Spleen (tissue), 11 donors: ENCODE results near the gene CARHSP1. TPM values are rescaled to one million over a fixed set of nuclear protein-coding genes. Genes with fewer than 3 reads are reported as not detected.
"Not testable (repeated sequence)": the region's sequence is repeated elsewhere in the genome, so short reads cannot be mapped to it uniquely, and the experiment has no call there.

Source experiments
- DNase-seq: peaks from one replicate; pipeline ENCODE4 v3.0.0-alpha.2; 2020
- H3K27ac ChIP-seq, 8 donors: fragments of 200-600 bp; sonication (generic) in 7 of 8; 1 replicate in 4 of 8; 2 replicates in 4 of 8; pipeline versions ENCODE4 v1.5.0 to v1.8.0; 2016 to 2021; ENCODE audit warnings: inconsistent platforms in 4 of 8, mild to moderate bottlenecking in 4 of 8, moderate library complexity in 1 of 8
- H3K27me3 ChIP-seq, 7 donors: fragments of 200-600 bp; sonication (generic) in 6 of 7; replicated peaks in 1 of 7; 1 replicate in 4 of 7; 2 replicates in 3 of 7; pipeline versions ENCODE4 v1.5.0 to v1.8.0; 2016 to 2021; ENCODE audit warnings: inconsistent platforms in 3 of 7, mild to moderate bottlenecking in 1 of 7
- H3K36me3 ChIP-seq, 6 donors: fragments of 200-600 bp; sonication (generic) in 5 of 6; 1 replicate in 4 of 6; 2 replicates in 2 of 6; pipeline versions ENCODE4 v1.5.0 to v1.8.0; 2016 to 2021; ENCODE audit warnings: inconsistent platforms in 2 of 6
- H3K4me1 ChIP-seq, 6 donors: fragments of 200-600 bp; sonication (generic) in 5 of 6; 1 replicate in 3 of 6; 2 replicates in 3 of 6; pipeline versions ENCODE4 v1.5.0 to v1.8.0; 2016 to 2021; ENCODE audit warnings: inconsistent platforms in 3 of 6
- H3K4me3 ChIP-seq, 8 donors: fragments of 200-600 bp; sonication (generic) in 7 of 8; 1 replicate in 4 of 8; 2 replicates in 4 of 8; pipeline versions ENCODE4 v1.5.0 to v1.8.0; 2016 to 2021; ENCODE audit warnings: inconsistent platforms in 4 of 8, mild to moderate bottlenecking in 4 of 8, moderate library complexity in 2 of 8
- H3K9me3 ChIP-seq, 8 donors: fragments of 200-600 bp; sonication (generic) in 7 of 8; 1 replicate in 4 of 8; 2 replicates in 4 of 8; pipeline versions ENCODE4 v1.5.0 to v1.8.0; 2016 to 2021; ENCODE audit warnings: inconsistent platforms in 4 of 8
- POLR2A ChIP-seq, 3 donors: fragments of 450-650 bp; IDR thresholded peaks; one replicate each; pipeline ENCODE4 v1.5.1; 2017; ENCODE audit warnings: antibody characterized with exemption in 3 of 3, mild to moderate bottlenecking in 1 of 3
- POLR2AphosphoS5 ChIP-seq, 3 donors: sonication (generic); formaldehyde crosslinking; IDR thresholded peaks; one replicate each; pipeline ENCODE4 v1.5.1; 2017; ENCODE audit warnings: antibody characterized with exemption in 3 of 3
- WGBS, 5 donors: extraction: QIAGEN DNeasy Blood & Tissue Kit in 3 of 5; methylation state at CpG; one replicate each; pipeline versions ENCODE4 v1.1.5 to v1.1.7; 2013 to 2018; 5-methylcytosine and 5-hydroxymethylcytosine counted together
- intact Hi-C: fragments of 100-400 bp; cut with DNase I; formaldehyde crosslinking; loops from one replicate; pipeline ENCODE4 v1.15.0; 2023; ENCODE audit warnings: low total_unique reads
- polyA plus RNA-seq, 3 donors: library from polyadenylated mRNA; stranded (reverse); fragments of 200-250 nt; gene quantifications; one replicate each; pipeline ENCODE4 v1.2.1, GENCODE V29; 2013
- total RNA-seq, 7 donors: library from RNA; depleted of rRNA in 3 of 7; stranded (reverse); fragments of >200 nt in 3 of 7; fragmentation: NEBNext Ultra II Directional in 4 of 7; extraction: Animal tissue kit (Norgen Biotek cat#: 25700) in 4 of 7; gene quantifications; one replicate each; pipeline versions ENCODE4 v1.1.0 to v1.2.1, GENCODE V29; 2016 to 2021
- TF ChIP-seq, protein P1 (sequence below), 11 experiments: fragments of 200-600 bp in 7 of 11; fragments of 450-650 bp in 4 of 11; sonication (generic) in 4 of 11; IDR thresholded peaks in 8 of 11; conservative IDR thresholded peaks in 3 of 11; 1 replicate in 7 of 11; 2 replicates in 4 of 11; pipeline versions ENCODE4 v1.4.0 to v1.8.0; 2016 to 2021; ENCODE audit warnings: antibody characterized with exemption in 11 of 11, inconsistent platforms in 4 of 11, mild to moderate bottlenecking in 1 of 11
- donor health status: healthy with polysubstance abuse.
- donor health status: DM: no; HTN: no; CAD: no; lungs with moderate emphysema.
- donor health status: DM: no; HTN: no; CAD: no.
- donor health status: Bipolar disorder and iron deficiency.
- donor health status: healthy.
- donor health status: DM: no; HTN: no; CAD: no.
- donor health status: DM: yes; HTN: yes; CAD: no.

CARHSP1 gene
- total and polyA plus RNA-seq, 10 donors: 42.6 to 98.0 (median 55.7) TPM

DNA sequence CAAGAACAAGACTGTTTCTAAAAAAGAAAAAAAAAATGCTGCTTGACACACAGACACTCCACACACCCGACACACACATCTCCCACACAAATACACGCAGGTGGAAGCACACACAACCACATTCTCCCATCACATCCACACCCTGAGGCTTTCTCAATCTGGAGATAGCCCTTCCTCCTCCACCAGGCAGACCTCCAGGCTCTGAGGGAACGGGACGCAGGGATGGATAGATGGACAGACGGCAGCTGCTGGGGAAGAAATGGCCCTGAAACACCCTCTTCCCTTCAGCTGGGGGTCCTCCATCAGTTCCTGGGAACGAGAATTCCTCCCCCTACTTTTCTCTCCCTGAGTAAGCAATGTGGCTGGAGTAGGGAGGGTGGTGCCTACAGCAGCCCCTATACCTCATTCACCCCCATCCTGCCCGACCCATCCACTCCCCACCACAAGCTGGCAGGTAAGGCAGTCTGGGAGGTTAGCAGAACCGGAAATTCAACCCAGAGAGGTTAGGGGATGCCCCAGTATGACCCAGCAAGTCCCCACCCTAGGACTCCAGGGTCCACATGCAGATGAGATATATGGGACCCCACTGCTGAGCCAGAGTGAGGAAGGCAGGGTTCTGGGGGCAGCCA is 9.2 kb upstream of the CARHSP1 start:
- Histone ChIP-seq H3K9me3 (no peaks in the 10 kb centered on the region), H3K36me3 (no peaks in the 10 kb centered on the region), H3K4me3 (no peak overlapping the region), H3K27ac (no peak overlapping the region), H3K4me1 (peaks cover 0 to 16% (median 6%) of the 10 kb centered on the region in 6 donors), H3K27me3 (peaks cover 0 to 12% (median 0%) of the 10 kb centered on the region in 7 donors)
- 62 to 76% (median 69%) methylated on average over 8 of the region's 8 CpGs for WGBS, 5 donors
- TF ChIP-seq POLR2A (IDR thresholded peaks at IDR 0.05): no peak
- TF ChIP-seq POLR2AphosphoS5 (IDR thresholded peaks at IDR 0.05): no peak
- TF ChIP-seq, protein P1, sequence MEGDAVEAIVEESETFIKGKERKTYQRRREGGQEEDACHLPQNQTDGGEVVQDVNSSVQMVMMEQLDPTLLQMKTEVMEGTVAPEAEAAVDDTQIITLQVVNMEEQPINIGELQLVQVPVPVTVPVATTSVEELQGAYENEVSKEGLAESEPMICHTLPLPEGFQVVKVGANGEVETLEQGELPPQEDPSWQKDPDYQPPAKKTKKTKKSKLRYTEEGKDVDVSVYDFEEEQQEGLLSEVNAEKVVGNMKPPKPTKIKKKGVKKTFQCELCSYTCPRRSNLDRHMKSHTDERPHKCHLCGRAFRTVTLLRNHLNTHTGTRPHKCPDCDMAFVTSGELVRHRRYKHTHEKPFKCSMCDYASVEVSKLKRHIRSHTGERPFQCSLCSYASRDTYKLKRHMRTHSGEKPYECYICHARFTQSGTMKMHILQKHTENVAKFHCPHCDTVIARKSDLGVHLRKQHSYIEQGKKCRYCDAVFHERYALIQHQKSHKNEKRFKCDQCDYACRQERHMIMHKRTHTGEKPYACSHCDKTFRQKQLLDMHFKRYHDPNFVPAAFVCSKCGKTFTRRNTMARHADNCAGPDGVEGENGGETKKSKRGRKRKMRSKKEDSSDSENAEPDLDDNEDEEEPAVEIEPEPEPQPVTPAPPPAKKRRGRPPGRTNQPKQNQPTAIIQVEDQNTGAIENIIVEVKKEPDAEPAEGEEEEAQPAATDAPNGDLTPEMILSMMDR (IDR thresholded peaks at IDR 0.05 in 8 of 11, conservative IDR thresholded peaks at IDR 0.05 in 3 of 11): no peak
- intact Hi-C loops: no loop called here
- no peak for DNase-seq

DNA sequence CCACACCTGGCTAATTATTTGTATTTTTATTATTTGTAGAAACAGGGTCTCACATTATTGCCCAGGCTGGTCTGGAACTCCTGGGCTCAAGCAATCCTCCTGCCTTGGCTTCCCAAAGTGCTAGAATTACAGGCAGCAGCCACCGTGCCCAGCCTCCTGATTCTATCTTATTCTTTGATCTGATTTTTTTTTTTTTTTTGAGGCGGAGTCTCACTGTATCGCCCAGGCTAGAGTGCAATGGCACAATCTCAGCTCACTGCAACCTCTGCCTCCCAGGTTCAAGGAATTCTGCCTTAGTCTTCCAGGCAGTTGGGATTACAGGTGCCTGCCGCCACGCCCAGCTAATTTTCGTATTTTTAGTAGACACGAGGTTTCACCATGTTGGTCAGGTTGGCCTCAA is 6.5 kb upstream of the CARHSP1 start:
- 73 to 85% (median 76%) methylated on average over 7 of the region's 7 CpGs for WGBS, 5 donors
- intact Hi-C loops: not testable (repeated sequence)

DNA sequence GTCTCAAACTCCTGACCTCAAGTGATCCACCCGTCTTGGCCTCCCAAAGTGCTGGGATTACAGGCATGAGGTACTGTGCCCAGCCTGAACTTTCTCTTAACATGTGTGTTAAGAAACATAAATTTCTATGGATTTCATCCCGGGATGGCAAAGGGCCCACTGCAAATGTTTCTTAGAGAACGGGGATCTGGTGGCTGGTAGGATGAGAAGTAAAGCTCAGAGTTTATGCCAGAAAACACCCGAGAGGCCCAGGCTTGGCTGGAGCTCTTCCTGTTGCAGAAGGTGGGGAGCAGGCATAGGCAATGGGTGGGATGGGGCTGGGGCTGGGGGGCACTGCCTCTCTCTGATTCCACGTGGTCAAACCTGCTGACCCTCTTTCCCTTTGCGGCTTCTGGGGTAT is 5.6 kb upstream of the CARHSP1 start:
- H3K36me3 ChIP-seq: no peaks in the 10 kb centered on the region
- no peaks in the 10 kb centered on the region for H3K9me3 ChIP-seq
- H3K27me3 ChIP-seq: no peaks in the 10 kb centered on the region
- WGBS, 5 donors: 37 to 49% (median 44%) methylated on average over 6 of the region's 6 CpGs
- DNase-seq: no peak
- no peak overlapping the region for H3K4me3 ChIP-seq
- no peak overlapping the region for H3K27ac ChIP-seq
- intact Hi-C loops: no loop called here
- peaks cover 8 to 33% (median 20%) of the 10 kb centered on the region in 6 donors for H3K4me1 ChIP-seq
- TF ChIP-seq POLR2AphosphoS5 (IDR thresholded peaks at IDR 0.05) (no peak), POLR2A (IDR thresholded peaks at IDR 0.05) (no peak)
- TF ChIP-seq, protein P1 (IDR thresholded peaks at IDR 0.05 in 8 of 11, conservative IDR thresholded peaks at IDR 0.05 in 3 of 11): no peak

More for the DNA sequence above, 6.5 kb upstream of the CARHSP1 start:
- H3K27ac ChIP-seq, DNase-seq, H3K9me3 ChIP-seq, H3K27me3 ChIP-seq, H3K36me3 ChIP-seq, H3K4me3 ChIP-seq: not testable (repeated sequence)
- H3K4me1 ChIP-seq: peaks cover 7 to 29% (median 15%) of the 10 kb centered on the region in 6 donors

DNA sequence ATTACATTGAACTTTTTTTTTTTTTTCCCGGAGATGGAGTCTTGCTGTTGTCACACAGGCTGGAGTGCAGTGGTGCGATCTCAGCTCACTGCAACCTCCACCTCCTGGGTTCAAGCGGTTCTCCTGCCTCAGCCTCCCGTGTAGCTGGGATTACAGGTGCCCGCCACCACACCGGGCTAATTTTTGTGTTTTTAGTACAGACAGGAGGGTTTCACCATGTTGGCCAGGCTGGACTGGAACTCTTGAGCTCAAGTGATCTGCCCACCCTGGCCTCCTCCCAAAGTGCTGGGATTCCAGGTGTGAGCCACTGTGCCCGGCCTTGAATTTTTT is 5.0 kb upstream of the CARHSP1 start:
- H3K4me1 ChIP-seq: peaks cover 9 to 37% (median 24%) of the 10 kb centered on the region in 6 donors
- intact Hi-C loops, DNase-seq, H3K27me3 ChIP-seq, H3K36me3 ChIP-seq, H3K9me3 ChIP-seq, H3K27ac ChIP-seq, H3K4me3 ChIP-seq: not testable (repeated sequence)
- WGBS, 5 donors: 87 to 97% (median 95%) methylated on average over 7 of the region's 7 CpGs

DNA sequence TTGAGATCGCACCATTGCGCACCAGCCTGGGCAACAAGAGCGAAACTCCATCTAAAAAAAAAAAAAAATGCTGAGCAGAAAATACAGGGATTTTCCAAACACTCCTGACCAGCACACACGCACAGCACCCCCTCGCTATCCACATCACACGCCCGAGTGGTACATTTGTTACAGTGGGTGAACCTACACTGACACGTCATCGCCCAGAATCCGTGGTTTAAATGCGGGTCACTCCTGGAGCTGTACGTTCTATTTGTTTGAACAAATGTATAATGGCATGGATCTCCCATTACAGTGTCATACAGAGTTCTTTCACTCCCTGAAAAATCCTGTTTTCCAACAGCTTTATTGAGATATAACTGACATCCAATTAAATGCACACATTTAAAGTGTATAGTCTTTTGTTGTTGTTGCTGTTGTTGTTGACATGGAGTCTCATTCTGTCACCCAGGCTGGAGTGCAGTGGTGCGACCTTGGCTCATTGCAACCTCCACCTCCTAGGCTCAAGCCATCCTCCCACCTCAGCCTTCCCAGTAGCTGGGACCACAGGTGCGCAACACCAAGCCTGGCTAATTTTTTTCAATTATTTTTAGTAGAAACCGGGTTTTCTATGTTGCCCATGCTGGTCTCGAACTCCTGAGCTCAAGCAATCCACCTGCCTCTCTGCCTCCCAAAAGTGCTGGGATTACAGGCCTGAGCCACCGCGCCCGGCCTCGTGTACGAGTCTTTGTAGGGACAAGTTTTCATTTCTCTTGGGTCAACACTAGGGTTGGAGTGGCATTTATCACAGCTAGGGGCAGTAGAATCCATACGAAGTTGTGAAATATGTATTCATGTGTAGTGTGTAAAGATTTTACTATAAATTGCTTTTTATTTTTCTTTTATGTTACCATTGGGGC is 4.4 kb upstream of the CARHSP1 start:
- Histone ChIP-seq H3K4me3 (no peak overlapping the region), H3K36me3 (no peaks in the 10 kb centered on the region), H3K27ac (no peak overlapping the region), H3K27me3 (no peaks in the 10 kb centered on the region), H3K9me3 (no peaks in the 10 kb centered on the region), H3K4me1 (peaks cover 9 to 38% (median 25%) of the 10 kb centered on the region in 6 donors)
- 86 to 90% (median 88%) methylated on average over 22 of the region's 22 CpGs for WGBS, 5 donors
- no peak for TF ChIP-seq POLR2AphosphoS5 (IDR thresholded peaks at IDR 0.05)
- TF ChIP-seq, protein P1 (IDR thresholded peaks at IDR 0.05 in 8 of 11, conservative IDR thresholded peaks at IDR 0.05 in 3 of 11): peak in 2 of 11 experiments; percentile 16 to 19
- no peak for TF ChIP-seq POLR2A (IDR thresholded peaks at IDR 0.05)
- intact Hi-C loops: no loop called here
- DNase-seq: no peak
